ENCODE results near the gene KCNH2. TPM values are rescaled to one million over a fixed set of nuclear protein-coding genes. Genes with fewer than 3 reads are reported as not detected.

KCNH2 gene
- total and polyA plus RNA-seq, 2 of the 13 experiments (the other 11 are each of a cell fraction or from before 2014, with no cell fraction given), result 0.09 to 0.11 TPM

DNA sequence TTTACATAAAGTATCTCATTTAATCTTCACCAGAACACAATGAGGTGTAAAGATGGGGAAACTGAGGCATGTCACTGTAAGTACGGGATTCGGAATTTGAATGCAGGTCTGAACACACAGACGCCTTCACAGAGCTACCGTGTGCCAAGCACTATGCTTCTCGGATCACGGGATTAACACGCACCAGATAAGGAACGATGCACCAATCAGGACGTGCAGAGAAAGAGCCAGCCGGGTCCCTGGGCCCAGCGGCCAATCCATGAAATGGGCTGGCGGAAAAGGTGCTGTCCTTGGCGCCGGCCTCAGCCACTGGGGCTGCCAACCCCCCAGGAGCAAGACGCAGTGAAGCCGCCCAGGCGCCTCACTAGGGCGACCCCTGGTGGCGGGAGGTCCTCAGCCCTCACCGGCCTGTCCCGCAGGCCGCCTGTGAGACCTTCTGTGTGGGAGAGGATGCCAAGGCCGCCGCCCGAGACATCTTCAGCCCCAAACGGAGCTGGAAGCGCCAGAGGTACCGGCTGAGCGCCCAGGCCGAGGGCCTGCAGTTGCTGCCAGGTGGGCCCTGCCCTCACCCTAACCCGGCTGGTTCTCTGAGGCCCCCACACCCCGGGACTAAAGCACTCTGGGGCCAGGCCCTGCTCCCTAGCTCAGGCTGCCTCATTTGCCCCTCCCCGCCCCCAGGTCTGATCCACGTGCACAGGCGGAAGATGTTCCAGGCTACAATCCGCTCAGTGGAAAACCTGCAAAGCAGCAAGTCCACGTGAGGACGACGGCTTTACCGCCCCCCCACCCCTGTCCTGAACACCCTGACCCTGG, 30.6 kb upstream of the KCNH2 start (continued):
- TF ChIP-seq ZNF891 (CRISPR knock-in tag; IDR thresholded peaks at IDR 0.05) (0 out of 2 replicates have a peak, but pooled peaks have one; percentile 47), HNRNPL (IDR thresholded peaks at IDR 0.05; ENCODE audit: low read depth, low read length) (0 out of 2 replicates have a peak, but pooled peaks have one; percentile 25), NPAS2 (CRISPR knock-in tag; IDR thresholded peaks at IDR 0.05; ENCODE audit: borderline replicate concordance) (no peak), ZNF629 (CRISPR knock-in tag; conservative IDR thresholded peaks at IDR 0.05) (peak; percentile 98), FOXM1 (CRISPR knock-in tag; IDR thresholded peaks at IDR 0.05) (no peak), ZNF460 (CRISPR knock-in tag; IDR thresholded peaks at IDR 0.05; ENCODE audit: borderline replicate concordance) (no peak), RNF2 (conservative IDR thresholded peaks at IDR 0.05; ENCODE audit: low read depth) (no peak), ZBTB21 (CRISPR knock-in tag; IDR thresholded peaks at IDR 0.05) (no peak), MED1 (CRISPR knock-in tag; IDR thresholded peaks at IDR 0.05) (peak; percentile 35; the same call in 1 of the 2 replicates), HNRNPH1 (optimal IDR thresholded peaks at IDR 0.05; ENCODE audit: low read depth, low read length) (no peak), ZNF746 (CRISPR knock-in tag; IDR thresholded peaks at IDR 0.05) (no peak), ZNF33B (CRISPR knock-in tag; IDR thresholded peaks at IDR 0.05) (no peak), AHDC1 (CRISPR knock-in tag; IDR thresholded peaks at IDR 0.05; ENCODE audit: borderline replicate concordance) (no peak), TFAP4 (IDR thresholded peaks at IDR 0.05; ENCODE audit: borderline replicate concordance, low read depth) (no peak)
- TF ChIP-seq, protein P1, sequence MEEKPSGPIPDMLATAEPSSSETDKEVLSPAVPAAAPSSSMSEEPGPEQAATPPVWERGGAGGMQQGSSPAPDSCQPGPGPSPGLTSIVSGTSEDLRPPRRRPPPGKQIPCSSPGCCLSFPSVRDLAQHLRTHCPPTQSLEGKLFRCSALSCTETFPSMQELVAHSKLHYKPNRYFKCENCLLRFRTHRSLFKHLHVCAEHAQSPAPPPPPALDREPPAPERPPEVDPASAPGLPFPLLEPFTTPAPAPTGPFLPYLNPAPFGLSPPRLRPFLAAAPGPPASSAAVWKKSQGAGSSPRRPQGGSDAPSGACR (CRISPR knock-in tag; IDR thresholded peaks at IDR 0.05), result peak; percentile 44; the same call in 1 of the 2 replicates
- TF ChIP-seq, protein P2, sequence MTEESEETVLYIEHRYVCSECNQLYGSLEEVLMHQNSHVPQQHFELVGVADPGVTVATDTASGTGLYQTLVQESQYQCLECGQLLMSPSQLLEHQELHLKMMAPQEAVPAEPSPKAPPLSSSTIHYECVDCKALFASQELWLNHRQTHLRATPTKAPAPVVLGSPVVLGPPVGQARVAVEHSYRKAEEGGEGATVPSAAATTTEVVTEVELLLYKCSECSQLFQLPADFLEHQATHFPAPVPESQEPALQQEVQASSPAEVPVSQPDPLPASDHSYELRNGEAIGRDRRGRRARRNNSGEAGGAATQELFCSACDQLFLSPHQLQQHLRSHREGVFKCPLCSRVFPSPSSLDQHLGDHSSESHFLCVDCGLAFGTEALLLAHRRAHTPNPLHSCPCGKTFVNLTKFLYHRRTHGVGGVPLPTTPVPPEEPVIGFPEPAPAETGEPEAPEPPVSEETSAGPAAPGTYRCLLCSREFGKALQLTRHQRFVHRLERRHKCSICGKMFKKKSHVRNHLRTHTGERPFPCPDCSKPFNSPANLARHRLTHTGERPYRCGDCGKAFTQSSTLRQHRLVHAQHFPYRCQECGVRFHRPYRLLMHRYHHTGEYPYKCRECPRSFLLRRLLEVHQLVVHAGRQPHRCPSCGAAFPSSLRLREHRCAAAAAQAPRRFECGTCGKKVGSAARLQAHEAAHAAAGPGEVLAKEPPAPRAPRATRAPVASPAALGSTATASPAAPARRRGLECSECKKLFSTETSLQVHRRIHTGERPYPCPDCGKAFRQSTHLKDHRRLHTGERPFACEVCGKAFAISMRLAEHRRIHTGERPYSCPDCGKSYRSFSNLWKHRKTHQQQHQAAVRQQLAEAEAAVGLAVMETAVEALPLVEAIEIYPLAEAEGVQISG (CRISPR knock-in tag; IDR thresholded peaks at IDR 0.05), result peak; percentile 99

Data from HepG2 (cell line).